MM.1S (cell line): Measurements from ENCODE around the gene TIGAR.

Experiments used
- DNase-seq: peaks from one replicate; pipeline ENCODE4 v3.0.0-alpha.2; 2015
- H2AFZ ChIP-seq: fragments of 300-600 bp; sonication (generic); 2 replicates; pipeline ENCODE4 v1.6.0; 2016; ENCODE audit warnings: antibody characterized with exemption, low read length
- H3F3A ChIP-seq: fragments of 300-600 bp; sonication (generic); 2 replicates; pipeline ENCODE4 v1.6.1; 2016; ENCODE audit warnings: mild to moderate bottlenecking, antibody characterized with exemption, low read length, moderate library complexity, mixed read lengths; ENCODE audit not compliant: insufficient read depth
- H3K27ac ChIP-seq: fragments of 300-600 bp; sonication (generic); 2 replicates; pipeline ENCODE4 v1.5.1; 2016; ENCODE audit warnings: mild to moderate bottlenecking, low read length
- H3K27me3 ChIP-seq: fragments of 300-600 bp; sonication (generic); replicated peaks from 2 replicates; pipeline ENCODE4 v1.6.0; 2016; ENCODE audit warnings: low read length; ENCODE audit not compliant: insufficient read depth
- H3K36me3 ChIP-seq: fragments of 300-600 bp; sonication (generic); replicated peaks from 2 replicates; pipeline ENCODE4 v1.6.1; 2016; ENCODE audit warnings: mild to moderate bottlenecking, low read length, mixed read lengths; ENCODE audit not compliant: insufficient read depth
- H3K4me1 ChIP-seq: fragments of 300-600 bp; sonication (generic); 2 replicates; pipeline ENCODE4 v1.6.1; 2016; ENCODE audit warnings: low read length, mixed read lengths
- H3K4me2 ChIP-seq: fragments of 300-600 bp; sonication (generic); 2 replicates; pipeline ENCODE4 v1.6.0; 2016; ENCODE audit warnings: low read depth, low read length
- H3K4me3 ChIP-seq: fragments of 300-600 bp; sonication (generic); 2 replicates; pipeline ENCODE4 v1.5.1; 2016; ENCODE audit warnings: low read length, mixed read lengths
- H3K79me2 ChIP-seq: fragments of 300-600 bp; sonication (generic); 2 replicates; pipeline ENCODE4 v1.6.1; 2016; ENCODE audit warnings: mixed run types, low read length, mixed read lengths
- H3K9ac ChIP-seq: fragments of 300-600 bp; sonication (generic); 2 replicates; pipeline ENCODE4 v1.6.1; 2016; ENCODE audit warnings: low read length, mixed read lengths
- H3K9me2 ChIP-seq: fragments of 300-600 bp; sonication (generic); replicated peaks from 2 replicates; pipeline ENCODE4 v1.6.1; 2016; ENCODE audit warnings: mild to moderate bottlenecking, low read length, mixed read lengths; ENCODE audit not compliant: insufficient read depth
- H3K9me3 ChIP-seq: fragments of 300-600 bp; sonication (generic); replicated peaks from 2 replicates; pipeline ENCODE4 v1.6.1; 2016; ENCODE audit warnings: mild to moderate bottlenecking, low read length, mixed read lengths; ENCODE audit not compliant: insufficient read depth
- H4K20me1 ChIP-seq: fragments of 300-600 bp; sonication (generic); 2 replicates; pipeline ENCODE4 v1.6.1; 2016; ENCODE audit warnings: mild to moderate bottlenecking, low read length, moderate library complexity, mixed read lengths; ENCODE audit not compliant: insufficient read depth
- EZH2 ChIP-seq: fragments of 300-600 bp; sonication (generic); optimal IDR thresholded peaks from 2 replicates; pipeline ENCODE3; 2017; ENCODE audit warnings: low read depth, mild to moderate bottlenecking, antibody characterized with exemption, low read length, mixed read lengths
- EZH2phosphoT487 ChIP-seq: fragments of 300-600 bp; sonication (generic); IDR thresholded peaks from 2 replicates; pipeline ENCODE4 v1.6.1; 2018; ENCODE audit warnings: antibody characterized with exemption, low read length
- TF ChIP-seq, protein P1 (sequence below): fragments of 300-600 bp; sonication (generic); IDR thresholded peaks from 2 replicates; pipeline ENCODE4 v1.5.1; 2016; ENCODE audit warnings: antibody characterized with exemption, low read length, mixed read lengths

Gene TIGAR

DNA sequence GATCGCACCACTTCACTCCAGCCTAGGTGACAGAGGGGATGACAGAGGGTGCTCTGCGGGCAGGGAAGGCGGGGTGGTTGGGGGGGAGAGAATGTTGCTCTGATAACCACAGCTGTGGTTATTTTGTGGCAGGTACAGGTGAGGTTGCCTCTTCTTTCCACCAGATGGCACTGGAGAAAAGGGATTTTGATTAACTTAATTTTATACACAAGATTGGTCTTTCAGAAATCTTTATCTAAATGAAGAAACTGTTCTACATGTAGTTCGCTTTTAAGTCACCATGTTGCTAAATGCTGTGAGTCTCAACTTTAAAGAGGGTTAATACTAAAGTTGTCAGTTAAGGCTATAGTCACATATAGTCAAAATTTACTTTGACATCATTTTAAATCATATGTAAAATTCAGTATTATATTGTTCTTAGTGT, 32.8 kb downstream of the TIGAR start:
- no peak overlapping the region for H3K9ac ChIP-seq
- H3K27ac ChIP-seq = no peak overlapping the region
- H3K4me2 ChIP-seq = no peak overlapping the region
- H3K79me2 ChIP-seq = no peaks in the 10 kb centered on the region
- H3F3A ChIP-seq = no peaks in the 10 kb centered on the region
- H3K27me3 ChIP-seq = no peaks in the 10 kb centered on the region
- TF ChIP-seq, protein P1, sequence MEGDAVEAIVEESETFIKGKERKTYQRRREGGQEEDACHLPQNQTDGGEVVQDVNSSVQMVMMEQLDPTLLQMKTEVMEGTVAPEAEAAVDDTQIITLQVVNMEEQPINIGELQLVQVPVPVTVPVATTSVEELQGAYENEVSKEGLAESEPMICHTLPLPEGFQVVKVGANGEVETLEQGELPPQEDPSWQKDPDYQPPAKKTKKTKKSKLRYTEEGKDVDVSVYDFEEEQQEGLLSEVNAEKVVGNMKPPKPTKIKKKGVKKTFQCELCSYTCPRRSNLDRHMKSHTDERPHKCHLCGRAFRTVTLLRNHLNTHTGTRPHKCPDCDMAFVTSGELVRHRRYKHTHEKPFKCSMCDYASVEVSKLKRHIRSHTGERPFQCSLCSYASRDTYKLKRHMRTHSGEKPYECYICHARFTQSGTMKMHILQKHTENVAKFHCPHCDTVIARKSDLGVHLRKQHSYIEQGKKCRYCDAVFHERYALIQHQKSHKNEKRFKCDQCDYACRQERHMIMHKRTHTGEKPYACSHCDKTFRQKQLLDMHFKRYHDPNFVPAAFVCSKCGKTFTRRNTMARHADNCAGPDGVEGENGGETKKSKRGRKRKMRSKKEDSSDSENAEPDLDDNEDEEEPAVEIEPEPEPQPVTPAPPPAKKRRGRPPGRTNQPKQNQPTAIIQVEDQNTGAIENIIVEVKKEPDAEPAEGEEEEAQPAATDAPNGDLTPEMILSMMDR = peak; percentile 50
- no peak for TF ChIP-seq EZH2
- no peak for TF ChIP-seq EZH2phosphoT487
- H3K9me2 ChIP-seq = no peaks in the 10 kb centered on the region
- H3K4me3 ChIP-seq = no peak overlapping the region
- peak; percentile 21 for DNase-seq
- no peaks in the 10 kb centered on the region for H4K20me1 ChIP-seq
- H3K4me1 ChIP-seq = no peaks in the 10 kb centered on the region
- no peaks in the 10 kb centered on the region for H3K36me3 ChIP-seq
- no peak overlapping the region for H2AFZ ChIP-seq
- H3K9me3 ChIP-seq = no peaks in the 10 kb centered on the region

DNA sequence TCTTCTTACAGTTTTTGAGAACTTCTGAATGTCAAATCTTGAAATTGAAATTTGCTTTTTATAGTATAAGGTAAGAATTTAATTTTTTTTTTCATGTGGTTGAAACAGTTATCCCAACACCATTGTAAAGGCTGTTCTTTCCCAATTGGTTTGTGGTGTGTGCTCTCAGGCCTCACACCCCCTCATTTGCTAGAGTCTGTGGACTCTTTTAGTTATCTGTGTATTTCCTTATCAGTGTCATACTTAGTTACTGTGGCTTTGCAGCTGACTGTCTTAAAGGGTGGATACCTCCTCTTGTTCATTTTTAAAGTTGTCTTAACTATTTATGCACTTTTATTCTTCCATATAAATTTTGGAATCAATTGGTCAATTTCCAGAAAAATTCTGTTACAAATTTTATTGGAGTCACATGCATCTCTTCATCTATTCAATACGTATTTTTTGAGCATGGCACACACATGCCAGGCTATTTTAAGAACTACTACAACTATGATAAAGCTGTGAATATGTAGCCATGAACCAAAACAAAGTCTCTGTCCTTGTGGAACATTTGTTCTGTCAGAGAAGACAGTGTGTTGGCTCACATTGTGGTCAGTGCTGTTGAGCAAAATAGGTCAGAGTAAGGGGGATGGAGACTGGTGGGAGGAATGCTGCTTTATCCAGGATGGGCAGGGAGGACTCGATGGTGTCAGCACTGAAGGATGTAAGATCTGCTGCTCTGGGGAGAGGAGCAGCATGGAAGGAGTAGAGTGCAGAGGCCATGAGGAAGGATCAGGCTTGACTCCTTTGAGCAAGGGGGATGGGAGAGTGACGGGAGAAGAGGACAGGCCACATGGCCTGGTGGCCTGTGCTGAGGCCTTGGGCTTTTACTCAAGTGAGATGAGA, 34.4 kb downstream of the TIGAR start:
- Histone ChIP-seq H3K79me2 (no peaks in the 10 kb centered on the region), H2AFZ (no peak overlapping the region), H3K9ac (no peak overlapping the region), H3K4me3 (no peak overlapping the region), H3K4me2 (no peak overlapping the region), H3K4me1 (no peaks in the 10 kb centered on the region), H3F3A (no peaks in the 10 kb centered on the region), H3K9me3 (no peaks in the 10 kb centered on the region), H3K36me3 (no peaks in the 10 kb centered on the region), H3K9me2 (no peaks in the 10 kb centered on the region), H3K27me3 (no peaks in the 10 kb centered on the region), H3K27ac (no peak overlapping the region), H4K20me1 (no peaks in the 10 kb centered on the region)
- no peak for DNase-seq
- TF ChIP-seq EZH2phosphoT487 (no peak), EZH2 (no peak)
- TF ChIP-seq, protein P1 = no peak

GRCh38 chr12:4356041-4356327, 35.0 kb downstream of the TIGAR start:
- TF ChIP-seq, protein P1 = peak; percentile 68
- TF ChIP-seq EZH2 = no peak
- no peak for TF ChIP-seq EZH2phosphoT487
- no peaks in the 10 kb centered on the region for H3K79me2 ChIP-seq
- no peaks in the 10 kb centered on the region for H3F3A ChIP-seq
- no peaks in the 10 kb centered on the region for H3K4me1 ChIP-seq
- H3K27ac ChIP-seq = no peak overlapping the region
- peak; percentile 49 for DNase-seq
- no peak overlapping the region for H3K9ac ChIP-seq
- H4K20me1 ChIP-seq = no peaks in the 10 kb centered on the region
- H3K27me3 ChIP-seq = no peaks in the 10 kb centered on the region
- no peak overlapping the region for H3K4me2 ChIP-seq
- H3K36me3 ChIP-seq = no peaks in the 10 kb centered on the region
- no peak overlapping the region for H3K4me3 ChIP-seq
- H3K9me3 ChIP-seq = no peaks in the 10 kb centered on the region
- no peak overlapping the region for H2AFZ ChIP-seq
- no peaks in the 10 kb centered on the region for H3K9me2 ChIP-seq
